Measurements from ENCODE around the gene SLA2.

- TF ChIP-seq EZH2phosphoT487 (IDR thresholded peaks at IDR 0.05; ENCODE audit: borderline replicate concordance) (no peak), CTCF (conservative IDR thresholded peaks at IDR 0.05; ENCODE audit: low read length) (no peak)
Observed at GRCh38 chr20:36644706-36645095, 1.3 kb downstream of the SLA2 start.

Measured in Loucy (cell line).